Testis (tissue), 2 donors: ENCODE results near the gene ERLIN1.

Source experiments
- POLR2A ChIP-seq: fragments of 450-650 bp; IDR thresholded peaks from one replicate; pipeline ENCODE4 v1.6.1; 2017; ENCODE audit warnings: antibody characterized with exemption, mild to moderate bottlenecking, moderate library complexity
- TF ChIP-seq, protein P1 (sequence below), 3 experiments: fragments of 450-650 bp in 2 of 3; fragments of 200-600 bp in 1 of 3; sonication (generic) in 1 of 3; IDR thresholded peaks; one replicate each; pipeline ENCODE4 v1.5.1; 2016 to 2019; ENCODE audit warnings: antibody characterized with exemption in 3 of 3, mild to moderate bottlenecking in 2 of 3, moderate library complexity in 1 of 3

DNA sequence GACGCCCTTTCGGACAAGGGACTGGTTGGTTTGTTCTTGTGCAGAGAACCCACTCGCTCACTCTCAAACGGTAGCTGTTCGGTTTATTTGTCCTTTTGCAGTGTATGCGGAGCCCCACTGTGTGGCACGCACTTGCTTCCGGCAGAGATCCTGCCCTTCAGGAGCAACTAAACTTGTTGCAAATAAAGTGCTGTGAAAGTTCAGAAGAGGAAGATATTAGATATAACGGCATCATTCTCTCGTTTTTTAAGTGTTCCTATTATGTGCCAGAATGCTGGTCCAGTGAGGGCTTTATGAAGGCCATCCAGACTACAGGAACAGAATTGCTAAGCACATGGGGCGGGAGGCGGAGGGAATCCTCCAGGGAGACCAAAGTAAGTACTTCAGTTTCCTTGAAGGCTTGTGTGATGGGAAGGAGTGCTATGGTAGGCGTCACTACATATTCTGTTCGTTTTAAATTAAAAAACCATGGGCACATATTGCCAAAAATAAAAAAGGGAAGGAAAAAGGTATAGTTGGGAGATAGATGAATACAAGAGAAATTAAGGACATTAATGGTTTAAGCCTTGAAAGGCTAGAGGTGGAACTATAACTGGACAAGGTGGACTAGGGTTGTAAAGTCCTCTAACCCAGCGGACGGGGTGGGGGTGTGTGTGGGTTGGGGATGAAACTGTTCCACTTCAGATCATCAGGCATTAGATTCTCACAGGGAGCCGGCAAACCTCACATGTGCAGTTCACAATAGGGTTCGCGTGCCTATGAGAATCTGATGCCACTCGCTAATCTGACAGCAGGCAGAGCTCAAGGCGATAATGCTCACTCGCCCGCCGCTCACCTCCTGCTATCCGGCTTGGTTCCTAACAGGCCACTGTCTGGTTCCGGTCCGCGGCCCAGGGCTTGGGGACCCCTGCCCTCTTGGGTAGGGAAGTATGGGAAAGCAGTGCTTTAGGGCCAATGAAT lies 704 bp upstream of the ERLIN1 start:
- TF ChIP-seq POLR2A = no peak
- TF ChIP-seq, protein P1, sequence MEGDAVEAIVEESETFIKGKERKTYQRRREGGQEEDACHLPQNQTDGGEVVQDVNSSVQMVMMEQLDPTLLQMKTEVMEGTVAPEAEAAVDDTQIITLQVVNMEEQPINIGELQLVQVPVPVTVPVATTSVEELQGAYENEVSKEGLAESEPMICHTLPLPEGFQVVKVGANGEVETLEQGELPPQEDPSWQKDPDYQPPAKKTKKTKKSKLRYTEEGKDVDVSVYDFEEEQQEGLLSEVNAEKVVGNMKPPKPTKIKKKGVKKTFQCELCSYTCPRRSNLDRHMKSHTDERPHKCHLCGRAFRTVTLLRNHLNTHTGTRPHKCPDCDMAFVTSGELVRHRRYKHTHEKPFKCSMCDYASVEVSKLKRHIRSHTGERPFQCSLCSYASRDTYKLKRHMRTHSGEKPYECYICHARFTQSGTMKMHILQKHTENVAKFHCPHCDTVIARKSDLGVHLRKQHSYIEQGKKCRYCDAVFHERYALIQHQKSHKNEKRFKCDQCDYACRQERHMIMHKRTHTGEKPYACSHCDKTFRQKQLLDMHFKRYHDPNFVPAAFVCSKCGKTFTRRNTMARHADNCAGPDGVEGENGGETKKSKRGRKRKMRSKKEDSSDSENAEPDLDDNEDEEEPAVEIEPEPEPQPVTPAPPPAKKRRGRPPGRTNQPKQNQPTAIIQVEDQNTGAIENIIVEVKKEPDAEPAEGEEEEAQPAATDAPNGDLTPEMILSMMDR (IDR thresholded peaks at IDR 0.05) = no peak
